GM18502 (cell line): ENCODE data around the gene NHEJ1.

Experiments
- ATAC-seq: cut with Tn5 transposase; IDR thresholded peaks from one replicate; pipeline ENCODE4 v1.9.1; 2021; ENCODE audit warnings: mild to moderate bottlenecking; ENCODE audit not compliant: unreplicated experiment, poor library complexity

Gene NHEJ1

GRCh38 chr2:219095406-219095935 is 65.1 kb downstream of the NHEJ1 start:
- no peak for ATAC-seq

GRCh38 chr2:219094171-219094570 is 66.4 kb downstream of the NHEJ1 start:
- ATAC-seq = no peak

GRCh38 chr2:219090436-219091299 is 69.9 kb downstream of the NHEJ1 start:
- ATAC-seq = no peak

GRCh38 chr2:219089330-219089729 is 71.3 kb downstream of the NHEJ1 start:
- no peak for ATAC-seq

- no peak for ATAC-seq
These were observed 72.8 kb downstream of the NHEJ1 start for GRCh38 chr2:219087848-219088247.

- ATAC-seq = no peak
These were observed 73.3 kb downstream of the NHEJ1 start for GRCh38 chr2:219087361-219087760.

- no peak for ATAC-seq
These were observed 74.4 kb downstream of the NHEJ1 start for GRCh38 chr2:219086196-219086595.

GRCh38 chr2:219084791-219085190 is 75.8 kb downstream of the NHEJ1 start:
- no peak for ATAC-seq

GRCh38 chr2:219082332-219082958 is 78.2 kb downstream of the NHEJ1 start:
- no peak for ATAC-seq

GRCh38 chr2:219081701-219082331 is 78.8 kb downstream of the NHEJ1 start:
- no peak for ATAC-seq

- no peak for ATAC-seq
These were observed 79.5 kb downstream of the NHEJ1 start for GRCh38 chr2:219081096-219081495.

- no peak for ATAC-seq
These were observed 81.2 kb downstream of the NHEJ1 start for GRCh38 chr2:219079417-219079816.

- no peak for ATAC-seq
These were observed 81.7 kb downstream of the NHEJ1 start for GRCh38 chr2:219078951-219079350.

- ATAC-seq = no peak
These were observed 82.5 kb downstream of the NHEJ1 start for GRCh38 chr2:219078126-219078525.

GRCh38 chr2:219076253-219076652 is 84.4 kb downstream of the NHEJ1 start:
- ATAC-seq = no peak

GRCh38 chr2:219073413-219074129 is 87.0 kb downstream of the NHEJ1 start:
- no peak for ATAC-seq

GRCh38 chr2:219072741-219073250 is 87.8 kb downstream of the NHEJ1 start:
- ATAC-seq = no peak

- ATAC-seq = no peak
These were observed 89.3 kb downstream of the NHEJ1 start for GRCh38 chr2:219071131-219071816.

GRCh38 chr2:219065484-219065883 is 95.1 kb downstream of the NHEJ1 start:
- ATAC-seq = no peak

GRCh38 chr2:219062081-219062480 is 98.5 kb downstream of the NHEJ1 start:
- no peak for ATAC-seq
